H1 (cell line): ENCODE measurements around the gene OR6M1. TPM values are rescaled to one million over a fixed set of nuclear protein-coding genes. Genes with fewer than 3 reads are reported as not detected.

Experiments used
- JUND ChIP-seq: IDR thresholded peaks from 2 replicates; pipeline ENCODE4 v1.6.1; 2011; ENCODE audit warnings: mild to moderate bottlenecking, improper control_type of control experiment, low read length
- KDM4A ChIP-seq: IDR thresholded peaks from one replicate; pipeline ENCODE4 v1.7.1; 2012; ENCODE audit warnings: low read depth, mild to moderate bottlenecking, moderate library complexity, low read length, inconsistent platforms; ENCODE audit not compliant: severe bottlenecking
- NANOG ChIP-seq: IDR thresholded peaks from 2 replicates; pipeline ENCODE4 v1.6.1; 2011; ENCODE audit warnings: low read length, low read depth, mild to moderate bottlenecking, inconsistent platforms; ENCODE audit not compliant: insufficient read depth, poor library complexity, severe bottlenecking
- NRF1 ChIP-seq: IDR thresholded peaks from 2 replicates; pipeline ENCODE4 v1.6.1; 2011; ENCODE audit warnings: mild to moderate bottlenecking, low read depth, low read length, improper control_type of control experiment
- POLR2AphosphoS5 ChIP-seq: IDR thresholded peaks from 2 replicates; pipeline ENCODE4 v1.6.1; 2011; ENCODE audit warnings: low read depth, low read length
- RNF2 ChIP-seq: fragments of 200-900, 300-1000 bp; sonication (generic); IDR thresholded peaks from 2 replicates; pipeline ENCODE4 v1.7.1; 2016; ENCODE audit warnings: borderline replicate concordance, low read depth, mild to moderate bottlenecking, antibody characterized with exemption, low read length; ENCODE audit not compliant: poor library complexity, severe bottlenecking; ENCODE audit errors: missing control alignments
- SIX5 ChIP-seq: IDR thresholded peaks from 2 replicates; pipeline ENCODE4 v1.6.1; 2011; ENCODE audit warnings: mild to moderate bottlenecking, low read depth, low read length
- SRF ChIP-seq: IDR thresholded peaks from 2 replicates; pipeline ENCODE4 v1.6.1; 2011; ENCODE audit warnings: mild to moderate bottlenecking, low read depth, low read length, moderate library complexity
- TAF7 ChIP-seq: optimal IDR thresholded peaks from 2 replicates; pipeline ENCODE3; 2011; ENCODE audit warnings: low read depth, mild to moderate bottlenecking, inconsistent platforms, low read length, moderate library complexity, borderline replicate concordance
- polyA plus RNA-seq, 7 experiments: library from polyadenylated mRNA; depleted of rRNA in 3 of 7; stranded (reverse) in 5 of 7; unstranded in 2 of 7; fragments of >200 nt in 5 of 7; fragments of 200-250 nt in 2 of 7; gene quantifications; 1 replicate in 5 of 7; 2 replicates in 1 of 7; 4 replicates in 1 of 7; pipeline versions ENCODE4 v1.2.1 to v1.2.3, GENCODE V29; 2011 to 2013; ENCODE audit warnings: missing spikeins in 2 of 7, mixed read lengths in 2 of 7
- total RNA-seq: library from RNA; stranded (reverse); fragmentation: NEBNext Ultra II Directional; extraction: Animal tissue kit (Norgen Biotek cat#: 25700); gene quantifications from 2 replicates; pipeline ENCODE4 v1.2.1, GENCODE V29; 2021
- TF ChIP-seq, protein P1 (sequence below): fragments of 300-600 bp; sonication (generic); IDR thresholded peaks from 2 replicates; pipeline ENCODE4 v1.7.1; 2012; ENCODE audit warnings: low read length, moderate library complexity, mild to moderate bottlenecking, inconsistent platforms; ENCODE audit not compliant: insufficient replicate concordance
- TF ChIP-seq, protein P2 (sequence below): IDR thresholded peaks from 2 replicates; pipeline ENCODE4 v1.6.1; 2011; ENCODE audit warnings: low read depth, mild to moderate bottlenecking, low read length; ENCODE audit not compliant: insufficient read depth

Gene OR6M1
- total and polyA plus RNA-seq, 2 of the 8 experiments (the other 6 are each of a cell fraction or from before 2014, with no cell fraction given): not detected

DNA sequence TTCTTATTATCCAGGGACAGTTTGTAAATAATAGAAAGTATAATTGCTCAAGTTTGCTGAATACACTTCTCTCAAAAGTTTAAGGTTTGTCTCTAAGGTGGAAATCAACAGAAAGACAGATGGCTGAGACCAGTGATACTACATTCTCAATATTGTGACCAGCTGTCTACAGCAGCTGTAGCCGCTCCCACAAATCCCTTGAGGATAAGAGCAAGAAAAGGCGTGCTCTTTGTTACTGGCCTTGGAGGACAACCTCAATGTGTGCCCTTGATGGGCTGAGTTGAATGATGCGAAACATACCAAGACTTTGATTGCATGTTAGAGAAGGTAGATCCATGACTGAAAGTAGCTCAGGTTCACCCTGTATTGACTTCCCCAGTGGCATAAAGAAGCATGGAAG lies 6.1 kb downstream of the OR6M1 start (continued):
- TF ChIP-seq, protein P1, sequence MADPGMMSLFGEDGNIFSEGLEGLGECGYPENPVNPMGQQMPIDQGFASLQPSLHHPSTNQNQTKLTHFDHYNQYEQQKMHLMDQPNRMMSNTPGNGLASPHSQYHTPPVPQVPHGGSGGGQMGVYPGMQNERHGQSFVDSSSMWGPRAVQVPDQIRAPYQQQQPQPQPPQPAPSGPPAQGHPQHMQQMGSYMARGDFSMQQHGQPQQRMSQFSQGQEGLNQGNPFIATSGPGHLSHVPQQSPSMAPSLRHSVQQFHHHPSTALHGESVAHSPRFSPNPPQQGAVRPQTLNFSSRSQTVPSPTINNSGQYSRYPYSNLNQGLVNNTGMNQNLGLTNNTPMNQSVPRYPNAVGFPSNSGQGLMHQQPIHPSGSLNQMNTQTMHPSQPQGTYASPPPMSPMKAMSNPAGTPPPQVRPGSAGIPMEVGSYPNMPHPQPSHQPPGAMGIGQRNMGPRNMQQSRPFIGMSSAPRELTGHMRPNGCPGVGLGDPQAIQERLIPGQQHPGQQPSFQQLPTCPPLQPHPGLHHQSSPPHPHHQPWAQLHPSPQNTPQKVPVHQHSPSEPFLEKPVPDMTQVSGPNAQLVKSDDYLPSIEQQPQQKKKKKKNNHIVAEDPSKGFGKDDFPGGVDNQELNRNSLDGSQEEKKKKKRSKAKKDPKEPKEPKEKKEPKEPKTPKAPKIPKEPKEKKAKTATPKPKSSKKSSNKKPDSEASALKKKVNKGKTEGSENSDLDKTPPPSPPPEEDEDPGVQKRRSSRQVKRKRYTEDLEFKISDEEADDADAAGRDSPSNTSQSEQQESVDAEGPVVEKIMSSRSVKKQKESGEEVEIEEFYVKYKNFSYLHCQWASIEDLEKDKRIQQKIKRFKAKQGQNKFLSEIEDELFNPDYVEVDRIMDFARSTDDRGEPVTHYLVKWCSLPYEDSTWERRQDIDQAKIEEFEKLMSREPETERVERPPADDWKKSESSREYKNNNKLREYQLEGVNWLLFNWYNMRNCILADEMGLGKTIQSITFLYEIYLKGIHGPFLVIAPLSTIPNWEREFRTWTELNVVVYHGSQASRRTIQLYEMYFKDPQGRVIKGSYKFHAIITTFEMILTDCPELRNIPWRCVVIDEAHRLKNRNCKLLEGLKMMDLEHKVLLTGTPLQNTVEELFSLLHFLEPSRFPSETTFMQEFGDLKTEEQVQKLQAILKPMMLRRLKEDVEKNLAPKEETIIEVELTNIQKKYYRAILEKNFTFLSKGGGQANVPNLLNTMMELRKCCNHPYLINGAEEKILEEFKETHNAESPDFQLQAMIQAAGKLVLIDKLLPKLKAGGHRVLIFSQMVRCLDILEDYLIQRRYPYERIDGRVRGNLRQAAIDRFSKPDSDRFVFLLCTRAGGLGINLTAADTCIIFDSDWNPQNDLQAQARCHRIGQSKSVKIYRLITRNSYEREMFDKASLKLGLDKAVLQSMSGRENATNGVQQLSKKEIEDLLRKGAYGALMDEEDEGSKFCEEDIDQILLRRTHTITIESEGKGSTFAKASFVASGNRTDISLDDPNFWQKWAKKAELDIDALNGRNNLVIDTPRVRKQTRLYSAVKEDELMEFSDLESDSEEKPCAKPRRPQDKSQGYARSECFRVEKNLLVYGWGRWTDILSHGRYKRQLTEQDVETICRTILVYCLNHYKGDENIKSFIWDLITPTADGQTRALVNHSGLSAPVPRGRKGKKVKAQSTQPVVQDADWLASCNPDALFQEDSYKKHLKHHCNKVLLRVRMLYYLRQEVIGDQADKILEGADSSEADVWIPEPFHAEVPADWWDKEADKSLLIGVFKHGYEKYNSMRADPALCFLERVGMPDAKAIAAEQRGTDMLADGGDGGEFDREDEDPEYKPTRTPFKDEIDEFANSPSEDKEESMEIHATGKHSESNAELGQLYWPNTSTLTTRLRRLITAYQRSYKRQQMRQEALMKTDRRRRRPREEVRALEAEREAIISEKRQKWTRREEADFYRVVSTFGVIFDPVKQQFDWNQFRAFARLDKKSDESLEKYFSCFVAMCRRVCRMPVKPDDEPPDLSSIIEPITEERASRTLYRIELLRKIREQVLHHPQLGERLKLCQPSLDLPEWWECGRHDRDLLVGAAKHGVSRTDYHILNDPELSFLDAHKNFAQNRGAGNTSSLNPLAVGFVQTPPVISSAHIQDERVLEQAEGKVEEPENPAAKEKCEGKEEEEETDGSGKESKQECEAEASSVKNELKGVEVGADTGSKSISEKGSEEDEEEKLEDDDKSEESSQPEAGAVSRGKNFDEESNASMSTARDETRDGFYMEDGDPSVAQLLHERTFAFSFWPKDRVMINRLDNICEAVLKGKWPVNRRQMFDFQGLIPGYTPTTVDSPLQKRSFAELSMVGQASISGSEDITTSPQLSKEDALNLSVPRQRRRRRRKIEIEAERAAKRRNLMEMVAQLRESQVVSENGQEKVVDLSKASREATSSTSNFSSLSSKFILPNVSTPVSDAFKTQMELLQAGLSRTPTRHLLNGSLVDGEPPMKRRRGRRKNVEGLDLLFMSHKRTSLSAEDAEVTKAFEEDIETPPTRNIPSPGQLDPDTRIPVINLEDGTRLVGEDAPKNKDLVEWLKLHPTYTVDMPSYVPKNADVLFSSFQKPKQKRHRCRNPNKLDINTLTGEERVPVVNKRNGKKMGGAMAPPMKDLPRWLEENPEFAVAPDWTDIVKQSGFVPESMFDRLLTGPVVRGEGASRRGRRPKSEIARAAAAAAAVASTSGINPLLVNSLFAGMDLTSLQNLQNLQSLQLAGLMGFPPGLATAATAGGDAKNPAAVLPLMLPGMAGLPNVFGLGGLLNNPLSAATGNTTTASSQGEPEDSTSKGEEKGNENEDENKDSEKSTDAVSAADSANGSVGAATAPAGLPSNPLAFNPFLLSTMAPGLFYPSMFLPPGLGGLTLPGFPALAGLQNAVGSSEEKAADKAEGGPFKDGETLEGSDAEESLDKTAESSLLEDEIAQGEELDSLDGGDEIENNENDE: no peak
- TF ChIP-seq SRF (no peak), KDM4A (no peak), NRF1 (no peak), TAF7 (no peak), NANOG (no peak), RNF2 (no peak), JUND (no peak), POLR2AphosphoS5 (no peak), SIX5 (no peak)
- TF ChIP-seq, protein P2, sequence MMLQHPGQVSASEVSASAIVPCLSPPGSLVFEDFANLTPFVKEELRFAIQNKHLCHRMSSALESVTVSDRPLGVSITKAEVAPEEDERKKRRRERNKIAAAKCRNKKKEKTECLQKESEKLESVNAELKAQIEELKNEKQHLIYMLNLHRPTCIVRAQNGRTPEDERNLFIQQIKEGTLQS: no peak
